ENCODE results near the gene KIF12.

The KIF12 gene

DNA sequence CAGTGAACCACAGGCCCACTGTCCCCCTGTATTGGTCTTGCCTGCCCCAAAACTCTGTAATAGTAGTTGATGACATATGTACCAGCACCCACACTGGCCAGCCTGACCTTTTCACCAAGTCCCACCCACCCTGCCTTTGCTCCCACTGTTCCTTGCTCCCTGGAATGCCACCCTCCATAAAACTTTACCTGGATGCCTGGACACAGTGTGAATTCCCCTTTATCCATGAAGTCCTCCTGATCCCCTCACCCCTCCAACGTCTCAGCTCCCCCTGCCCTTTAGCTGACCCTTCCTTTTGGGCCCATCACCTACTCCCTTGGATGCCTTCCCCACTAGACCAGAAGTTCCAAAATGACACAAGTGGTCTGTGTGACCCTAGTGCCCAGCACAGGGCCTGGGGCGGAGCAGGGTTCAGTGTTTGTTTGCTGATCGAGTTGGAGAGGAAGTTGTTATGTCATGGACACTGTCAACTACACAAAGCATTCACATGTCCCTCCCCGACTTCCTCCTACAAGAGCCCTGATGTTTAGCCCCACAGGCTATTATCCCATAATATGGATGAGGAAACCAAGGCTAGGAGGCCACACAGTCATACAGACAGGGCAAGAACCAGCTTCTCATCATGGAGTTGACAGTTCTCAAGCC lies 37.1 kb downstream of the KIF12 start:
- no peak overlapping the region for H3K9ac ChIP-seq (ENCODE audit: low read length)
- H3K4me3 ChIP-seq (ENCODE audit: low read length) = no peak overlapping the region
- no peak overlapping the region for H3K18ac ChIP-seq (ENCODE audit: low read length)
- H3K79me2 ChIP-seq (ENCODE audit: control insufficient read depth, insufficient read depth, low read length) = no peaks in the 10 kb centered on the region
- H3K4me2 ChIP-seq (ENCODE audit: low read length) = no peak overlapping the region
- H3K27ac ChIP-seq (ENCODE audit: low read depth, low read length) = no peak overlapping the region
- H3K79me1 ChIP-seq (ENCODE audit: low read length) = no peaks in the 10 kb centered on the region
- no peaks in the 10 kb centered on the region for H3K27me3 ChIP-seq (ENCODE audit: insufficient read depth, low read length, poor library complexity)
- no peaks in the 10 kb centered on the region for H3K36me3 ChIP-seq (ENCODE audit: control insufficient read depth, insufficient read depth, low read length)
- H3K4me1 ChIP-seq (ENCODE audit: control insufficient read depth, low read depth, low read length) = no peaks in the 10 kb centered on the region
- WGBS (ENCODE audit: extremely low coverage, insufficient coverage, low lambda C conversion rate) = no CpG with 5 or more reads among the region's 4 CpGs
- H2BK5ac ChIP-seq (ENCODE audit: low read length) = no peak overlapping the region
- H3K56ac ChIP-seq (ENCODE audit: low read length) = no peak overlapping the region
- no peak overlapping the region for H4K8ac ChIP-seq (ENCODE audit: low read depth, low read length)
- H2BK120ac ChIP-seq (ENCODE audit: low read depth, low read length) = no peak overlapping the region
- DNase-seq = no peak
- H4K5ac ChIP-seq (ENCODE audit: low read length) = no peak overlapping the region
- no peak overlapping the region for H2BK15ac ChIP-seq (replicated peaks; ENCODE audit: low read depth)
- H3K4ac ChIP-seq (ENCODE audit: low read depth, low read length) = no peak overlapping the region
- H2AK5ac ChIP-seq (ENCODE audit: low read length) = no peak overlapping the region
- H3K23ac ChIP-seq (ENCODE audit: low read length) = no peak overlapping the region

DNA sequence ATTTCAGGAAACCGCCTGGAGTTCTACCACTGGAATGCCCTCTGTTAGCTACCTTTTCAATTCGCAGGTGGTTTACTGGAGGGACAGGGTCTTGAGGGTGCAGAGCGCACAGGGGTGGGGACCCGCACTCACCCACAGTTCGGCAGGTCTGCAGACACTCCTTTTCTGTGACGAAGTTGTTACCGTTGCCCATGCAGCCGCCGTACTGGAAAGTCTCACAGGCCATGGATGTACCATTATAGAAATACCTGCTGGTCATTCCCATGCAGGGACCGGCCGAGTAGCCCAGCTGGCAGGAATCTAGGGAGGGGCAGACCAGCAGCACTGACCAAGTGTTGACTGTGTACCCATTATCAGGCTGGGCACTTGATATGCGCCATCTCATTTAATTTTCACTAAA lies 37.8 kb downstream of the KIF12 start:
- no peak overlapping the region for H3K4me3 ChIP-seq (ENCODE audit: low read length)
- no CpG with 5 or more reads among the region's 12 CpGs for WGBS (ENCODE audit: extremely low coverage, insufficient coverage, low lambda C conversion rate)

DNA sequence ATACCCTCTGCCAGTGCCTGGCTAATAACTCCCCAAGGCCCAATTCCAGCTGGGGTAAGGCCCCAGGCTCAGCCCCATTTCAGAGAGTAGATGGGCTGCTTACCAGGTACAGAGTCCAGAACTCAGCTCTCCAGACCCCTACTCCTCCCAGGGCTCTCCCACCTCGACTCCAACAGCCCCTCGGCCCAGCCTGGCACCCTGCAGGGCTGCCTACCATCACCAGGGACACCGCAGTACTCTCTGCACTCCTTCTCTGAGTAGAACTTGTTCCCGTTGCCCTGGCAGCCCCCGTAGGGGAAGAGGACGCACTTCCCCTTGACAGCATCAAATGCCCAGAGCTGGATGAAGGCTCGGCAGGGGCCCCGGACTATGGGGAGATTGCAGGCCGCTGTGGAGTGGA lies 38.4 kb downstream of the KIF12 start:
- no peak for DNase-seq
- Histone ChIP-seq H3K27me3 (ENCODE audit: insufficient read depth, low read length, poor library complexity) (no peaks in the 10 kb centered on the region), H3K79me1 (ENCODE audit: low read length) (no peaks in the 10 kb centered on the region), H3K79me2 (ENCODE audit: control insufficient read depth, insufficient read depth, low read length) (no peaks in the 10 kb centered on the region), H2BK15ac (replicated peaks; ENCODE audit: low read depth) (no peak overlapping the region), H2AK5ac (ENCODE audit: low read length) (no peak overlapping the region), H3K18ac (ENCODE audit: low read length) (no peak overlapping the region), H4K5ac (ENCODE audit: low read length) (no peak overlapping the region), H2BK120ac (ENCODE audit: low read depth, low read length) (no peak overlapping the region), H3K4me1 (ENCODE audit: control insufficient read depth, low read depth, low read length) (no peaks in the 10 kb centered on the region), H3K4me2 (ENCODE audit: low read length) (no peak overlapping the region), H3K9ac (ENCODE audit: low read length) (no peak overlapping the region), H3K4me3 (ENCODE audit: low read length) (no peak overlapping the region), H3K27ac (ENCODE audit: low read depth, low read length) (no peak overlapping the region), H3K4ac (ENCODE audit: low read depth, low read length) (no peak overlapping the region), H3K56ac (ENCODE audit: low read length) (no peak overlapping the region), H3K23ac (ENCODE audit: low read length) (no peak overlapping the region), H3K36me3 (ENCODE audit: control insufficient read depth, insufficient read depth, low read length) (no peaks in the 10 kb centered on the region), H2BK5ac (ENCODE audit: low read length) (no peak overlapping the region), H4K8ac (ENCODE audit: low read depth, low read length) (no peak overlapping the region)
- no CpG with 5 or more reads among the region's 9 CpGs for WGBS (ENCODE audit: extremely low coverage, insufficient coverage, low lambda C conversion rate)

More for the DNA sequence above, 37.8 kb downstream of the KIF12 start:
- H3K9ac ChIP-seq (ENCODE audit: low read length) = no peak overlapping the region
- no peaks in the 10 kb centered on the region for H3K4me1 ChIP-seq (ENCODE audit: control insufficient read depth, low read depth, low read length)
- H2AK5ac ChIP-seq (ENCODE audit: low read length) = no peak overlapping the region
- H3K79me1 ChIP-seq (ENCODE audit: low read length) = no peaks in the 10 kb centered on the region
- H3K36me3 ChIP-seq (ENCODE audit: control insufficient read depth, insufficient read depth, low read length) = no peaks in the 10 kb centered on the region
- no peak overlapping the region for H4K5ac ChIP-seq (ENCODE audit: low read length)
- no peak overlapping the region for H2BK120ac ChIP-seq (ENCODE audit: low read depth, low read length)
- no peak overlapping the region for H3K23ac ChIP-seq (ENCODE audit: low read length)
- H2BK5ac ChIP-seq (ENCODE audit: low read length) = no peak overlapping the region
- no peak overlapping the region for H3K18ac ChIP-seq (ENCODE audit: low read length)
- no peak overlapping the region for H3K27ac ChIP-seq (ENCODE audit: low read depth, low read length)
- H3K4me2 ChIP-seq (ENCODE audit: low read length) = no peak overlapping the region
- no peak overlapping the region for H4K8ac ChIP-seq (ENCODE audit: low read depth, low read length)
- no peak overlapping the region for H3K4ac ChIP-seq (ENCODE audit: low read depth, low read length)
- DNase-seq = no peak
- no peaks in the 10 kb centered on the region for H3K27me3 ChIP-seq (ENCODE audit: insufficient read depth, low read length, poor library complexity)
- no peak overlapping the region for H3K56ac ChIP-seq (ENCODE audit: low read length)
- H3K79me2 ChIP-seq (ENCODE audit: control insufficient read depth, insufficient read depth, low read length) = no peaks in the 10 kb centered on the region
- H2BK15ac ChIP-seq (replicated peaks; ENCODE audit: low read depth) = no peak overlapping the region

- Histone ChIP-seq H3K23ac (ENCODE audit: low read length) (no peak overlapping the region), H2BK15ac (replicated peaks; ENCODE audit: low read depth) (no peak overlapping the region), H3K27ac (ENCODE audit: low read depth, low read length) (no peak overlapping the region), H2BK5ac (ENCODE audit: low read length) (no peak overlapping the region), H2BK120ac (ENCODE audit: low read depth, low read length) (no peak overlapping the region), H3K27me3 (ENCODE audit: insufficient read depth, low read length, poor library complexity) (no peaks in the 10 kb centered on the region), H3K36me3 (ENCODE audit: control insufficient read depth, insufficient read depth, low read length) (no peaks in the 10 kb centered on the region), H4K8ac (ENCODE audit: low read depth, low read length) (no peak overlapping the region), H3K79me2 (ENCODE audit: control insufficient read depth, insufficient read depth, low read length) (no peaks in the 10 kb centered on the region), H3K4me3 (ENCODE audit: low read length) (no peak overlapping the region), H4K5ac (ENCODE audit: low read length) (no peak overlapping the region), H3K4me2 (ENCODE audit: low read length) (no peak overlapping the region), H3K56ac (ENCODE audit: low read length) (no peak overlapping the region), H3K9ac (ENCODE audit: low read length) (no peak overlapping the region), H2AK5ac (ENCODE audit: low read length) (no peak overlapping the region), H3K4me1 (ENCODE audit: control insufficient read depth, low read depth, low read length) (no peaks in the 10 kb centered on the region), H3K18ac (ENCODE audit: low read length) (no peak overlapping the region), H3K4ac (ENCODE audit: low read depth, low read length) (no peak overlapping the region), H3K79me1 (ENCODE audit: low read length) (no peaks in the 10 kb centered on the region)
- WGBS (ENCODE audit: extremely low coverage, insufficient coverage, low lambda C conversion rate) = no CpG with 5 or more reads among the region's 8 CpGs
- no peak for DNase-seq
Measured at GRCh38 chr9:114060070-114060469, 39.0 kb downstream of the KIF12 start.

DNA sequence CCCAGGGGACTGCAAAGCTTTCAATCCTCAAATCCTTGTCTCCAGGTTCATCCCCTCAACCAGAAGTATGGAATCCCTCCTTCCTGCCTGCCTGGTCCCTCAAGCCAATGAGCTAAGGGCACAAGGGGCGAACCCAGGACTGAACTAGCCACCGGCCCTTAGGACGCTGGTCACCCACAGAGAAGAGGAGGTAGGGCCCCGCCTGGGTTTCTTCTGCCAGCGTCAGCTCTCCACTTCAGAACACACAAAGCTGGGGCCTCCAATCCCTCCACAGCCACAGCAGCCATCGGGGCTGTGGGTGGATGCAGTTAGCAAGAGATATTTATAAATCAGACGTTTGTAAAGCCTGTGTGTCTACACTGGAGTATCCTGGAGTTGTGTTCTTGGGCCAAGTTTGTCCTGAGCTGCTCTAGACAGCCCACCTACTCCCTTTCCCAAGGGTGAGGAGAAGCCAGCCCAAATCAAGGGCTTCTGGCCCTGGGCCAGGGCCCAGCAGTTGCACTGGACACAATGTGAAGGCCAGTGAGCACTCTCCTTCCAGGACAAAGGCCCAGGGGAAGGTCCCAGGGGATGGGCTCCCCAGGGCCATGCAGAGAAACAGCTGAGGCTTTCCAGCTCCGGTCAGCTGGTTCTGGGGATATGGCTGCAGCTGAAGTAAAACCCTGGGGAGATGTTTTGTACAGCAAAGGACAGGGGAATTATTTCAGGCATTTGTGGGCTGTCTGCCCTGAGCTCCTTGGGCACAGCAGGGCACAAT lies 39.9 kb downstream of the KIF12 start:
- no peak overlapping the region for H2AK5ac ChIP-seq (ENCODE audit: low read length)

More for the DNA sequence above, 39.9 kb downstream of the KIF12 start:
- DNase-seq = no peak
- Histone ChIP-seq H2BK15ac (replicated peaks; ENCODE audit: low read depth) (no peak overlapping the region), H3K79me1 (ENCODE audit: low read length) (no peaks in the 10 kb centered on the region), H3K4me1 (ENCODE audit: control insufficient read depth, low read depth, low read length) (no peaks in the 10 kb centered on the region), H3K4ac (ENCODE audit: low read depth, low read length) (no peak overlapping the region), H2BK5ac (ENCODE audit: low read length) (no peak overlapping the region), H3K56ac (ENCODE audit: low read length) (no peak overlapping the region), H4K8ac (ENCODE audit: low read depth, low read length) (no peak overlapping the region), H3K9ac (ENCODE audit: low read length) (no peak overlapping the region), H3K27ac (ENCODE audit: low read depth, low read length) (no peak overlapping the region), H3K4me2 (ENCODE audit: low read length) (no peak overlapping the region), H2BK120ac (ENCODE audit: low read depth, low read length) (no peak overlapping the region), H3K4me3 (ENCODE audit: low read length) (no peak overlapping the region), H3K27me3 (ENCODE audit: insufficient read depth, low read length, poor library complexity) (no peaks in the 10 kb centered on the region), H3K79me2 (ENCODE audit: control insufficient read depth, insufficient read depth, low read length) (no peaks in the 10 kb centered on the region), H3K36me3 (ENCODE audit: control insufficient read depth, insufficient read depth, low read length) (no peaks in the 10 kb centered on the region), H4K5ac (ENCODE audit: low read length) (no peak overlapping the region), H3K23ac (ENCODE audit: low read length) (no peak overlapping the region), H3K18ac (ENCODE audit: low read length) (no peak overlapping the region)
- no CpG with 5 or more reads among the region's 8 CpGs for WGBS (ENCODE audit: extremely low coverage, insufficient coverage, low lambda C conversion rate)

Data from mesendoderm (in vitro differentiated cells).